Stimulated activated CD4-positive, alpha-beta T cell treated with anti-CD3 and anti-CD28 coated beads, TNF-alpha, amount 100 ng/mL, for 4 hours (primary cell): ENCODE data around the gene BHLHE23.
A peak's percentile ranks its signal among the peaks of the same experiment; 100 is the strongest.

Experiments
- DNase-seq, 3 experiments: peaks; one replicate each; pipeline ENCODE4 v3.0.0-alpha.2; 2020; ENCODE audit warnings: low read depth in 3 of 3

Gene BHLHE23

DNA sequence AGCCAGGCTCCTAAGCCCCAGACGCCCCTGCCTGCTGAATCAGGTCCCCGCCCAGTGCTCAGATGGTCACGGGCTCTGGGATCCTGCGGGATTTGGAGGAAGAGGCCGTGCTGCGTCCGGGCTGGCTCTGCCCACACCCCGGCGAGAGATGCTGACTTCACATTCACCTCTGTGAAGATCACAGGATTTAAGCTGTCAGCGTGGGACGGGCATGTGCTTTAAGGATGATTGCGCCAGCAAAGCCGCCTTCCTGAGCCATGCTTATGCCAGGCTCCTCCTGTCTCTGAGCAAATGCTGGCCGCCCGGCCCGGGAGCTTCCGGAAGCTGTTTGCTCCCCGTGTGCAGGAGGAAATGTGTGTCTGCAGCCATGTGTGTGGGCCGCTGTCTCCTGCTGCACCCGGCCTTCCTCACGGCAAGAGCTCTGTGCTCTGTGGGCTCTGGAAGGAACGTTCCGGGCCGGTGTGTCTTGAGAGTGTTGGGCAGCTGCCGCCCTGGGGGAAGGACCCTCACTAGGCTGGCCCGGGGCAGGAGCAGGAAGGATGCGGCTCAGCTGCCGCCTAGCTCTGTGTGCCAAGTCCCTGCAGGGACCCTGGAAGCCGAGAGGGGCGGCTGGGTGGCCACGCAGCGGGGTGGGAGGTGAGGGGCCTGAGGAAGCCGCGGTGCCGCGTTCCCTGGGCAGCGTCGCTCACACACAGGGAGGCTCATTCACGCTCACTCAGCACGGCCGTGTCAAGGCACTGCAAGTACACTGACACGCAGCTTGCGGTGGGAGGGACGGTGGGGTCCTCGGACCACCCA is 19.0 kb upstream of the BHLHE23 start:
- DNase-seq = no peak

- no peak for DNase-seq
Observed at GRCh38 chr20:63024573-63025392, 18.0 kb upstream of the BHLHE23 start.

DNA sequence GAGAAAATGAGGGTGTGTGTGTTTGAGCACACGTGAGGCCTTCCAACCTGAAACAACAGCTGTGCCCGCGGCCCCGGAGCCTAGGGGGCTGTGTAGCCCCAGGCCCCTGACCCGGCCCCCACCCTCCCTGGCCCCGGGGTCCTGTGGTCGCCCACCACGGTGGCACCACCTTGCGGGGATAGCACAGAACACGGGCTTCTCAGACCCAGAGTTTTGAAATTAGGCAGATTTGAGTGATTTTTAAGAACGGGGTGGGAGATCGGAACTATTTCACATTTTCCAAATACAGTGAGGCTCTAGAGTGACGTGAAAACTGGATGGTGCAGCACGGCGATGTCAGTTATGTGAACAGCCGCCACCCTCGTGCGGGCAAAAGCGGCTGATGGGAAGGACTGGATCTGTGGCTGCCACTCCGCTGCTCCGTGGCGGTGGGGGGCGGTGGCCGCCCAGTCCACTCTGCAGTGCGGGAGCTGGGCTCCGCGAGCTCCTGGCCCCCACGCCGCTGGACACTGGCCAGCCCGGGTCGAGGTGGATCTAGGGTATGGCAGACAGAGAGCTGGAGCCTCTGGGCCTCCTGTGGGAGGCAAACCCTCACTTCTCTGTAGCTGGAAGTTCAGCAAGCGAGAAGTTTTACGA is 17.3 kb upstream of the BHLHE23 start:
- no peak for DNase-seq

DNA sequence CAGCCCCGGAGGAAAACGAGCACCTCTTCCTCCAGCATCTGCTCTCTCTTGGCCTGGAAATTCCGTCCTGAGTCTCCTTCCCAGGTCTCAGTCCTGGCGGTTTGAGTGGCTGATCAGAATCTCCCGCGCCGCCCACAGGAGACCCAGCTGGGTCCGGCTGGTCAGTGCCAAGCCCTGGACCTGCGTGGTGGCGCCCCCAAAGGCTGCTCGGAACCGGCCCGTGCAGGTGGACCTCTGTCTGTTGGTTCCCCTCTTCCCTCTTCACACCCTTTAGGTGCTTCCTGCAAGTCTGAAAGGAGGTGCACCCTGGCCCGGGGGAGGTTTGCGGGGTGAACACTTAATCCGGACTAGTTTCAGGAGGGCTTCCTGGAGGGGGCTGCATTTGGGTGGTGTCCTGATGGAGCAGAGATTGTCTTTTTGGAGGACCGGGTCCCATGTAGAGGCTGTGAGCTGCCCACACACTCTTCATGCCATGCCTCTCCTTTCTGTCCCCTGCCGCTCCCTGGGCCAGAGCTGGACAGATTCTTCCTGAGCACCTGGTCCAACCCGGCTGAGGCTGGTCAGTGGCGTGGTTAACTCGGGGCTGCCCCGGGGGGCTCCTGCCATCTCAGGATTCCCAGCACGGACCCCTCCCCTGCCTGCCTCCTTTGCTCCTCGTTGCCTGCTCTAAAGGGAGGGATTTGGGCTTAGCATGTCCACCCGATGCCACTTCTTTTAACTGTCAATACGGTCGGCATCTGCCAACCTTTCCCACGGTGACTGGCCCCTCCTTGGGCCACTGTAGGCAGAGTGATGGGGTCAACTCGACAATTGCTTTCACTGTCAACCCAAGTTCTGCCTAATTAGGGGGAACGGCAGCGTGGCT is 16.5 kb upstream of the BHLHE23 start:
- DNase-seq = no peak

DNA sequence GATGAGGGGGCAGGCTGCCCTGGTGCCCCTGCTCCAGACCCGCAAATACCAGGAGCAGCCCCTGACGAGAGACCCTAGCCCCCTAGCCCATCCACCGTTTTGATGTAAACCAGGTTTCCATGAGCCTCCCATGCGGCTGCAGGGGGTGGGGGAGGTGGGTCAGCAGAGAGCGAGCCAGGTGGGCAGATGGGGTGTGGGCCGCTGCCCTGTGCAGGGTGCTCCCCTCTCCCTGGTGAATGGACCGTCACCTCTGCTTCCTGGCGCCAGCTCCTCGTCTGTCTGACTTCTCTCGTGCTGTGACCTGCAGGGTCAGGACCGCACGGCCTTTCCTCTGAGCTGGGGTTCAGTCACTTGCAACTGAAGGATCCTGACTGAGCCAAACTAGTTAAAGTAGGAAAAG is 15.7 kb upstream of the BHLHE23 start:
- DNase-seq = no peak

DNA sequence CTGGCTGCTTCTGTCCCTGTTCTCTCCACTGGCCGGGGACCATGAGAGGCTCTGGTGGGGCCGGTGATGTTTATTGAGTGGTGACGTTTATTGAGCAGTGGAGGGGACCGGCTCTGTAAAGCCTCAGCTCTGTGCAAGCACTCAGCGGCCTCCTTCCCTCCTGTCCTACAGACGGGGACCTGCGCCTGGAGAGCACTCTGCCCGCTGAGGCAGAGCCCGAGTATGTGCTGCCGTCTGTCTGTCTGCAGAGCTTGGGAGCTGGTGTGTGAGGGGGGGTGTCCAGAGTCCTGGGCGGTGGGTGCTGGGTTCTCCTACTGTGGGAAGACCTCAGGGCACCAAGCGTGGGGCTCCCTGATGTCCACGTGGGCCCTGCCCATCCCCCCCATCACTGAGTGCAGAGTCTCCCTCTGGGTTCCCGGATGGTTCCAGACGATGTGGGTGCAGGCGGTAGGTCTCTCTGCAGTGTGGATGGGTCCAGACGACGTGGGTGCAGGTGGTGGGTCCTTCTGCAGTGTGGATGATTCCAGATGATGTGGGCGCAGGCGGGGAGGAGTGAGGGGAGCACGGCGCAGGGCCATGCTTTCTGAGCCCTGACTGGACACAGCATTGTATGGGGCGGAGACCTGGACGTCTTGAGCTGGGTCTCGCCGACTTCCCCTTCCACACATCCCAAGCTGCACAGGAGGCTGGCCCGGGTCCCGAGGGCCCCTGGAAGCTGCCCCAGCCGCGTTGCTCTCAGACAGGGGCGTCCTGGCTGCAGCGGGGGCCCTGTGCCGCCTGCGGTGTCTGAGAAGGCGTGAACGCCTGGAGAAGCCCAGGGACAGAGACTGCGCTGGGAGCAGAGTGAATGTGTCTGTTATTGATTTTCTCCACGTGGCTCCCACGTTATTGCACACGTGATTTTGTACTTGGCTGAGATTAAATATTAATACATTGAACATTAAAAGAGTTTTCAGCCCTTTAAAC is 14.9 kb upstream of the BHLHE23 start:
- DNase-seq = no peak

DNA sequence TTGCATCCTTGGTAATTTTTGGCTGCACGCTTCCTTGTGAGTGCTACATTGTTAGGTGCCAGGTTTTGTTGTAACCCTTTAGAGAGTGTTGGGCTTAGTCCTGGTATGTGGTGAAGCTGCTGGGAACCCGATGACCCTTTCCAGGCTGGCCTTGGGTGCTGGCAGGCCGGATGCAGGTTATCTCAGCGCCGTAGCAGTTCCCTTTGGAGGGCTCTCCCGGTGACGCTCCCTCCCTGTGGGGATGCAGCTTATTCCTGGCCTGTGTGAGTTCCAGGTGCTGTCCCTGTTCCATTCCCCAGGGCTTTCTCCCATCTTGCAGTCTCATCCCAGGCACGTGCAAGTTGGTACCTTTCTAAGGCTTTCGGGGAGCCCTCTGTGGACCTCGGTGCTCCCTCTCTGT is 13.9 kb upstream of the BHLHE23 start:
- no peak for DNase-seq

DNA sequence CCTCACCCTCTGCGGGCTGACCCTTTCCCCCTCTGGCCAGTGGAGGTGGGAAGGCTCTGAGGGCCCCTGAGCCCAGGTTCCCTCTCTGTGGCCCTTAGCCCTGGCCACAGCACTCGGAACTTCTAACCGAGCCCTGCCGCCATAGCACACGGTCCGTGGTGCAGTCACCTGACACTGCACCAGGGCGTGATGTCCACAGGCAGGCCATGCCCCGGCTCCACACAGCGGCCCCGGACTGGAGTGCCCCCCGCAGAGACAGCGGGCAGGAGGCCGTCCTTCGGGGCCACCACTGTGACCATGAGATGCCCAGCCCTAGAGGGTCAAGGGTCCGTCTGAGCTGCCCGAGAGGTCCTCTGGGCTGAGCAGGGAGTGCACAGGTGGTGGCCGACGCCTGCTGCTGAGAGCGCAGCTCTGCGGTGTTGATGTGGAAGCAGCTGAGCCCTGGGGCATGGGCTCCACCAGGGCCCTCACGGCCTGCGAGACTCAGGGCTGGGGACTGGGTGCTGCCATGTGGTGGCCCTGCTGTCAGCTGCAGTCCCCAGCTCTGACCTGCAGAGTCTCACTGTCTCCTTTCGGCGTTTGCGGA is 11.2 kb upstream of the BHLHE23 start:
- DNase-seq = no peak

GRCh38 chr20:63017076-63017825 is 10.5 kb upstream of the BHLHE23 start:
- DNase-seq = no peak

DNA sequence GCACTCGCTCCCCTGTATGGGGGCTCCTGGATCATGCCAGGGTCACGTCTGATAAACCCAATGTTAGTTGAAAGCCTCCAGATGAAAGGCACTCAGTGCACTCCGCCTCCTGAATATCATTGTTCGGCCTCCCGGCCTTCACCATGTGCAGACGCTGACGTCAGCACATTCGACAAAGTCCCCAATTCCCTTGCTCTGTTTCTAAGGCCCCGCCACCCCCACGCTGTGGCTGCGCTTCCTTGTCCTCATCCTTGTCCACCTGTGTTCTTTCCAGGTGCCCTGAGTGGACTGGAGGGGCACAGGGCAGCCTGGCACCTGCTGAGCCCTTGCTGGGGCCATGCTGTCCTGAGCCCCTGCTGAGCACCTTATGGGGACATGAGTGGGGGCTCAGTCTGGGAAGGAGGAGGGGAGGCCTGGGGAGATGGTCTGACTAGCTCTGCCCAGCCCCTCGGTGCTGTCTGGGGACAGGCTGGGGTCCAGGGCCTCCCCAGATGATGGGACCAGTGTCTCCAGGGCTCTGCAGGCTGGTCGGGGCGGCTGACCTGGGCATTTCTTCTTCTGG is 9.8 kb upstream of the BHLHE23 start:
- DNase-seq = no peak

DNA sequence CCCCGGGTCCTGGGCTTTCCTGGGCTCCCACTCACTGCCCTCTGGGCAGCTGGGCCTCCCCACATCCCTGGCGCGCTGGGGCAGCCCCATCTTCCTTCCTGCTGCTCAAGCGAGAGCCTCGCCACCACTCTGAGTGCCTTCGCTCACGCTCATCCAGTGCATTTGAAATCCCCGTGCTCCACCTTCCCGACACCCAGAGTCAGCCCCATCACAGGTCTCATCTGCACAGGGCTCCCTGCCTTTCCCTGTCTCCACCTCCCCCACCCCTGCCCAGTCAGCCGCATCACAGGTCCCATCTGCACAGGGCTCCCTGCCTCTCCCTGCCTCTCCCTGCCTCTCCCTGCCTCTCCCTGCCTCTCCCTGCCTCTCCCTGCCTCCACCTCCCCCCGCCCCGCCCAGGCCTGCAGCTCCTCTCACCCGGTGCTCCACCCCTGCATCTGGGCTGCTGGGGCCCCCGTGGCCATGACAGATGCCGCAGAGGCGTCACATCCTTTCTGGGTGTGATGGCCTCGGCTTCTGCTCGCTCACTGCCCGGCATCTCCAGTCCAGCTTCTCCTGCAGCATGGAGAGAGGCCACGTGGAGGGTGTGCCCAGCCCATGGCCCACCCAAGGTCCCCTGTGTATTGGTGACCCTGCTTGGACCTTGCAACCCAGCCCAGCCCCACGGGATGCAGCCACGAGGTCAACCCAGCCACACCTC is 9.0 kb upstream of the BHLHE23 start:
- no peak for DNase-seq

- no peak for DNase-seq
Observed at GRCh38 chr20:63015147-63015661, 8.4 kb upstream of the BHLHE23 start.

- no peak for DNase-seq
Observed at GRCh38 chr20:63014710-63015109, 7.9 kb upstream of the BHLHE23 start.

DNA sequence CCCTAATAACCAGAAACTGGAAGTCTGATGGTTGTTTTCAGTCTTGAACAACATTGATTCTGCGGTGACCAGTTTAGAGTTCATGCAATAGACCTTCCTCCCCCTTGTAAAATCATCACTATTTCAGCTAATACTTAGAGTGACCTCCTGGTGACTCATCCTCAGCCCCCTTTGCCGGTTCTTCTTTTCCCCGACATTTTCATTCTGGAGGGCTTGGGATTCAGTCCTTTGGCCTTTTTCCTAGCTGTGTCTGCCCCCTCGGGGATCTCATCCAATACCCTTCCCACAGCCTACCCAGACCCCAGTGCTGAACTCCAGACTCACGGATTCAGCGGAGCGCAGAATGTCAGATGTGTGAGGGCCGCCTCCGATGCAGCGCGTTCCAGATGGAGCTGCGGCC is 7.5 kb upstream of the BHLHE23 start:
- DNase-seq = no peak

DNA sequence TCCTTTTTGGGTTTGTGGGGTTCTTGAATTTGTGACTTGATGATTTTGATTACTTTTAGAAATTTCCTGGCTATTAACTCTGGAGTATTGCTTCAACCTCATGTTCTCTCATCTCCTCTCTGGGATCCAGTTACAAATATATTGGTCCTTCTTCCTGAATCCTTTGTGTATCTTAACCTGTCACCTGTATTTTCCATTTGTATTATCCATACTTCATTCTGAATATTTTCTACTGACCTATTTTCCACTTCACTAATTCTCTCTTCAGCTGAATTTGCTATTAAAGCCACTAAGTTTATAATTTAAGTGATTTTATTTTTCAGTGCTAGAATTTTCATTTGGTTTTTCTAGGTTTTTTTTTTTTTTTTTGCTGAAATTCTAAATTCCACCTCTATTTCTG is 6.4 kb upstream of the BHLHE23 start:
- DNase-seq = no peak

DNA sequence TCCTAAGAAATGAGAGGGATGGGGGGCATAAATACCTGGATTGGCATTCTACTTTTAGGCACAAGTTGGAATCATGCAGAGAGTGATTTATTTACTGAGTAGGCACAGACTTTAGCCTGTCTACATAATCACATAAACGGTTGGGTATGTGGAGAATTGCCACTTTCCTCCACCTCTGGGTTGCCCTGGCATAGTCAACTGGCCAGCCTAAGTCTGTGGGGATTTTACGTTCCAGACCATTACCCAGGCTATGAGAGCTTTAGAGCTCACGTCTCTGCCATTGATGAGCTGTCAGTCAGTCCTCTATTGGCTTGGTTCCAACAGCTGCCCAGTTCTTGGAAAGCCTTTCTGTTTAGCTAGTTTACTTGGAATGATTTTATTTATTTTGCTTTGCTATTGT is 5.0 kb upstream of the BHLHE23 start:
- no peak for DNase-seq

DNA sequence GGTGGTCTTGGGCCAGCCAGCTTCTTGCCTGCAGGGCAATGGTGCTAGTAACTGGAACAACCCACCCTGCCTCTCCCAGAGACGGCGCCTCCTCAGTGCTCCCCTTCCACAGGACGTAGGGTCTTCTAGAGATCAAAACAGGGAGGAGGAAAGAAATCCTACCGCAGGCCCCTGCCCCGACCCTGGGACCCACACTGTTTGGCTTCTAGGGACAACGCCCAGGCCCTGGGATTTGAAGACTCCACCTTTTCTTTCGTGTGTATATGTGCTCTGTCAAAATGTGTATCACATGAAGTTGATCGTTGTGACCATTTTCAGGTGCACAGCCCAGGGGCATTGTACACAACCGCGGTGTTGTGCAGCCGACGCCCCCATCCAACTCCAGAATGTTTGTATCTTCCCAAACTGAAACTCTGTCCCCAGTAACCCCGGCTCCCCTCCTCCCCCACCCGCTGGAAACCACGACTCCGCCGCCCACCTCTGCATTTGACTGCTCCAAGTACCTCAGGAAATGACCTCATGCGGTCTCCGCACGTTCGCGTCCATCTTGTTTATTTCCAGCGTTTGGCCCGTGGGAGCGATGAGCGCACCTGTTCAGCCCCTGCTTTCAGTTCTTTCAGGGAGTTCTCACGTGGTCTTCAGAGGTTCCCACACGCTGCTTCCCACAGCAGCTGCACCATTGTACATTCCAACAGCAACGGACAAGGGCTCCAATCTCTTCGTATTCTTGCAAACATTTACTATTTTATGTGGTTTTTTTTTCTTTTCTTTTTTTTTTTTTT is 3.4 kb upstream of the BHLHE23 start:
- peak in 2 of 3 experiments; percentile 64 to 70 for DNase-seq
